CD4-positive, alpha-beta T cell treated with Interleukin-17A for 4 hours (primary cell): ENCODE results near the gene CABP4.

Experiments
- DNase-seq: peaks from one replicate; pipeline ENCODE4 v3.0.0-alpha.2; 2020; ENCODE audit warnings: mixed read lengths

CABP4 gene

GRCh38 chr11:67436459-67437081 is 18.6 kb upstream of the CABP4 start:
- DNase-seq: peak; percentile 81

GRCh38 chr11:67437082-67437808 is 17.9 kb upstream of the CABP4 start, which contains the start of gene PTPRCAP:
Gene PTPRCAP (minus strand): TSS chr11:67437682. CDS start chr11:67437619, 63 bp downstream.
- peak; percentile 91 for DNase-seq

DNA sequence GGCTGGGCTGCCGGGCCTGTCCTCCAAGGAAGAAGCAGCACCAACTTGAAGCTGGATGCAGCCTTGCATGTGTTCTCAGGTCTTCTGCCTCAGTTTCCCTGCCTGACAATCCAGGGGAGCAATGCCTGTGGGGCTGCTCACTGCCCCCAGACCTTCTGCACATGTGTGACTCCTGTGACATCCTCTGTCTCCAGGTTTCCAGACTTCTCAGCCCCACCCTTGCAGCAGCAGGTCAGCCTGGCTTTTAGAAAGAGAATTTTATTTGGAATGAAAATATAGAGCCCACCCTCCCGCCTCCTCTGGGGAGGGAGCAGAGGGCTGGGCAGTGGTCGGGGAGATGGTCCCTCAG is 17.4 kb upstream of the CABP4 start:
- DNase-seq: no peak

- peak; percentile 86 for DNase-seq
Measured at GRCh38 chr11:67438158-67438902, 16.8 kb upstream of the CABP4 start.

GRCh38 chr11:67439321-67440228 is 15.6 kb upstream of the CABP4 start:
- DNase-seq: peak; percentile 47

GRCh38 chr11:67440229-67441097 is 14.7 kb upstream of the CABP4 start:
- DNase-seq: peak; percentile 48

DNA sequence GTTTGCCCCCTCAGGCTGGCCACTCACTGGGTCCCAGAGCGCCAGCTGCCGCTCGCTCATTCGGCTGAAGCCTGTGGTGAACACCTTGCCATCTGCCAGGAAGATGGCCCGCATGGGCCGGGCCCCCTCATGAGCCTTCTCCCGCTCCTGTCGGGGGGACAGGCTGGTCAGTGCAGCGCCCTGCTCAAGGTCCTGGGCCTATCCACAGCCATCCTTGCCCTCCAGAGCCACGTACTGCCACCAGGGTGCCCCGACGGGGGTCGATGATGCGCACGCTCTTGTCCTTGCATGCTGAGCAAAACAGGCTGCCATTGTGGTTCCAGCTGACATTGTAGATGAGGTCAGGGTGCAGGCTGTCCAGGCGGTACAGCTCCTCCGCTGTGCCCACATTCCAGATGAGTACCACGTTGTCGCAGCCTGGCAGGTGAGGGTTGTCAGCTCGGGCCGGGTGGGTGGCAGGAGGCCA is 14.0 kb upstream of the CABP4 start:
- DNase-seq: peak; percentile 22

- peak; percentile 32 for DNase-seq
Measured at GRCh38 chr11:67441731-67442351, 13.3 kb upstream of the CABP4 start.

DNA sequence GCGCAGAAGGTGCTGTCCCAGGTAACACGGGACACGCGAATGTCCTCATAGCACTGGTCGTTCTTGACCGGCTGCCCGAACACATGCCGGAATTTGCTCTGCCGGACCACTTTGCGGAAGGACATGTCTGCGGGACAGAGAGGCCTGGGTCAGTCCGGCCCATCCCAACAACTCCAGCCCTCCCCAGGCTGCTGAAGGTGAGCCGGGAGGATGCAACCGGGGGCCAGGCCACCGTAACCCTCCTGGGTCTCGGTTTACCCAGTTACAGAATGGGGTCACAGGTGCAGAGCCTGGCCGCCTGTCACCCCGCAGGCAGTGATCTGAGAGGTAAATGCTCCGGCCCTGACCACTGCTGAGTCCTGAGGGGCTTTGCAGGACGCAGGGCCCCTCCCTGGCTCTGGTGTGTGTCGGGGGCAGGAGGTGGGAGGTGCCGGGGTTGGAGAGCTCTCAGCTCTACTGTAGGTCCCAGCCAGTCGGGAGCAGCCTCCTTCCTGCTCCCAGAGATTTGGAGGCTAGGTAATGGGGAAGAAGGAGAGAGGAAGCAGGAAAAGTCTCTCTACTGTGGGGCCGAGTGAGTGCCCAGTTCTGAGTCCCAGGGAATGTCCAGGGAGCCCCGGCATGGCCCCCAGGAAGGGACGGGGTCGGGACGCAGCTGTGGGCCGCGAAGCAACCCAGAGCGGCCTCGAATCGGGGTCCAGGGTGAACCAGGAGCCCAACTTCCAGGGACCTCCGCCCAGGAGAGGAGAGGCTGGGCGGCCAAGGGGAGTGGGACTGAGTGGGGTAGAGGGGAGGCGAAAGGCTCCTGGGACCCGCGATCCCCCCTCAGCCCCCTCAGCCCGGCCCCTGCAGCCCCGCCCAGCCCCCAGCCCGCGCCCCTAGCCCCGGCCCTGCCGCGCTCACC is 12.4 kb upstream of the CABP4 start:
- peak; percentile 15 for DNase-seq

- DNase-seq: no peak
Measured at GRCh38 chr11:67445515-67445914, 9.6 kb upstream of the CABP4 start.

- no peak for DNase-seq
Measured at GRCh38 chr11:67448220-67448609, 6.9 kb upstream of the CABP4 start.

DNA sequence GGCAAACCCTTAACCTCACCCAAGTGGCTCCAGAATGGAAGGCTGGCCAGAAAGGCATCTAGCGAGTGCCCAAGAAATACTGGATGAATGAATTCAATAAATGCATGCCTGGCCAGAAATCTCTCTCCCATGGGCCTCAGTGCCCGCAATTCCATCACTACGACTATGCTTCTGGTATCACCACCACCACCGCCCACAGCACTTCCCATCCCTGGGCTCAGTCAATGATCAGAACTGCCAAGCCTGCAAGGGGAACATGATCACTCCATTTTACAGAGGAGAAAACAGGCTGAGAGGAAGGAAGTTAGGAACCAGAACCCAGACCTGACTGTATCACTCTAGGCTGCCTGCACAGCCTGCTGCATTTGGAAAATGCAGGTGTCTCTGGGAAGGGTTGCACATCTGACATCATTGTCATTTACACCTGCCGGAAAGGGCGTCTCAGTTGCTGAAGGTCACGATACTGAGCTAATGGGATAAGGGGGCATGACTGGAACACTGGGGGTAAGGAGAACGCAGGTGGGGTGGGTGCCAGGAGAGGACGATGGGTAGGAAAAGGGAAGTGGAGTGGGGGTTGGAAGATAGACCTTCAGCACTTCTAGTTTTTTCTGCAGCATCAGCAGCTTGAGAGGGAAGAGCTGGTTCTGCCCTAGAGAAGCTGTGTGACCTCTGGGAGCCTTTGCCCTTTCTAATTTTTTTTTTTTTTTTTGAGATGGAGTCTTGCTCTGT is 5.9 kb upstream of the CABP4 start:
- no peak for DNase-seq

- no peak for DNase-seq
Measured at GRCh38 chr11:67450796-67451657, 4.1 kb upstream of the CABP4 start.

DNA sequence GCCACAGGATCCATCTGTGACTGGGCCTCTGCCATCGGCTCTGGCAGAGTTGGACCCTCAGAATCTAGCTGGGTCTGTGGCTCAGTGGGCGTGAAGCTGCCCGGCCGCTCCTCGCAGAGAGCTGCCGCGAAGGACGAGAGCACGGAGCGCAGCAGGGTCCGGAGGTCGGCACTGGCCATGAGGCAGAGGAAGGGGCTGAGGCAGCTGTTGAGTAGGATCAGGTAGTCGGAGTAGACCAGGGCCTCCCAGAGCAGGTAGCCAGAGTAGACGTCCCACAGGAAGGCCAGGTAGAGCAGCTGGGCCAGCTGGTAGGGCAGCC is 3.5 kb upstream of the CABP4 start:
- no peak for DNase-seq

- DNase-seq: no peak
Measured at GRCh38 chr11:67452141-67452952, 2.8 kb upstream of the CABP4 start, which contains the start of gene GPR152. Gene GPR152 (minus strand): TSS chr11:67452729. CDS start chr11:67452724, 5 bp downstream.

DNA sequence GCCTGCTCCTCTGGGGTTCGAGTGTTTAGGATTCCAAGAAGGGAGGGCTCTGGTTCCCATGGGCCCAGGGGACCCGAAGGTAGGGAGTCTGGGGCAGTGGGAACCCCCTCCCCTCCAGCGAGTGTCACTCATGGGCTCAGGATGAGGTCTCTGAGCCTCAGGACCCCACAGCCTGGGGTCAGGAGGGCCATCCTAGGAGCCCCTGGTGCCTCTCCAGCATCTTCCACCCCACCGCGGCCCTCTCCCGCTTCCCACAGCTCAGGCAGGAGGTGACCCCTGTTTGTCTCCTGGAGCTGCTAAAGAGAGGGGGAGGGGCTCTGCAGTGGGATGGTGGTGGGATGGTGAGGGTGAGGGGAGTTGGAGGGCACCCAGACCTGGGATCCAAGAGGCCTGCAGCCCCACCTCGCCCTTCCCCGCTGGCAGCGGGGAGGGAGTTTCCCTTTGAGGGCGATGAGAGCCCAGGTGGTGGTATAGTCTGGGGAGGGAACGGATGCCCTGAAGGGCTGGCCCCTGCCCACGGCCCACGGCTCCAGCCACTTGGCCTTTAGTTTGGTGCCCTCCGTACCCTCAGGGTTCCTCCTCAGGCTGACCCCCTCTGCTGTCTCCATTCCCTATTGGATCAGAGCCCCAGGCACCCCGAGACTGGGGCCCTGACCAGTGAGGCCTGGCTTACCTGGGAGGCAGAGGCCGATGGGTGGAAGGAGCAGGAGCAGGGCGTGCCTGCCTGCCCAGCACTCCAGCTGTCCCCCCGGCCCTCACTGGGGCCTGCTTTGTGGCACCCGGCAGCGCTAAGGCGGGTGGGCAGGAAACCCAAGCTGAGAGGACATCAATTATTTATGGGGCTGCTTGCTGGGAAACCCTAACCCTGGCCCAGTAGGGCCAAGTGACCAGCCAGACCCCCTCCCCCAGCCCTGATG is 1.1 kb upstream of the CABP4 start:
- no peak for DNase-seq
